Adrenal gland (tissue), 12 donors: ENCODE data around the gene HTR2B. TPM values are rescaled to one million over a fixed set of nuclear protein-coding genes. Genes with fewer than 3 reads are reported as not detected.

Experiments
- DNase-seq, 7 donors: peaks; one replicate each; pipeline ENCODE4 v3.0.0-alpha.2; 2019 to 2020
- H3K27ac ChIP-seq, 5 donors: fragments of 200-600 bp; sonication (generic) in 4 of 5; 1 replicate in 3 of 5; 2 replicates in 2 of 5; pipeline versions ENCODE4 v1.5.1 to v1.8.0; 2016 to 2020; ENCODE audit warnings: mild to moderate bottlenecking in 1 of 5
- H3K27me3 ChIP-seq: fragments of 200-600 bp; 2 replicates; pipeline ENCODE4 v1.8.0; 2021
- H3K36me3 ChIP-seq, 2 donors: fragments of 200-600 bp; replicated peaks in 1 of 2; 1 replicate in 1 of 2; 2 replicates in 1 of 2; pipeline versions ENCODE4 v1.5.1 to v1.8.0; 2018 to 2022
- H3K4me1 ChIP-seq, 2 donors: fragments of 200-600 bp; replicated peaks in 1 of 2; 1 replicate in 1 of 2; 2 replicates in 1 of 2; pipeline versions ENCODE4 v1.5.1 to v1.8.0; 2018 to 2021
- H3K4me3 ChIP-seq, 4 donors: fragments of 200-600 bp; sonication (generic) in 3 of 4; one replicate each; pipeline ENCODE4 v1.5.1; 2016 to 2018
- H3K9me3 ChIP-seq, 3 donors: fragments of 200-600 bp; sonication (generic) in 1 of 3; replicated peaks in 1 of 3; 1 replicate in 2 of 3; 2 replicates in 1 of 3; pipeline versions ENCODE4 v1.5.1 to v1.8.0; 2016 to 2021
- CTCF ChIP-seq, 6 experiments: fragments of 450-650 bp in 4 of 6; fragments of 200-600 bp in 2 of 6; sonication (generic) in 1 of 6; IDR thresholded peaks; 1 replicate in 5 of 6; 2 replicates in 1 of 6; pipeline versions ENCODE4 v1.5.1 to v1.8.0; 2016 to 2021; ENCODE audit warnings: antibody characterized with exemption in 6 of 6, mild to moderate bottlenecking in 2 of 6, moderate library complexity in 1 of 6
- POLR2A ChIP-seq, 2 donors: fragments of 450-650 bp; IDR thresholded peaks; one replicate each; pipeline ENCODE4 v1.6.1; 2017; ENCODE audit warnings: antibody characterized with exemption in 2 of 2, mild to moderate bottlenecking in 2 of 2, moderate library complexity in 1 of 2
- WGBS, 4 donors: extraction: QIAGEN DNeasy Blood & Tissue Kit in 2 of 4; methylation state at CpG; one replicate each; pipeline versions ENCODE4 v1.1.5 to v1.1.7; 2013 to 2017; 5-methylcytosine and 5-hydroxymethylcytosine counted together
- intact Hi-C, 2 donors: fragments of 100-400 bp; cut with DNase I; formaldehyde crosslinking; loops; one replicate each; pipeline versions ENCODE4 v1.14.1 to v1.15.0; 2022 to 2023
- polyA plus RNA-seq, 3 donors: library from polyadenylated mRNA; stranded (reverse); fragments of 200-250 nt in 2 of 3; fragments of 350-450 nt in 1 of 3; fragmentation: Illumina TruSeq in 1 of 3; extraction: RNeasy Lipid Tissue Mini Kit (QIAGEN cat#74804) in 1 of 3; gene quantifications; one replicate each; pipeline ENCODE4 v1.2.3, GENCODE V29; 2013 to 2014
- total RNA-seq, 9 donors: library from RNA; depleted of rRNA in 4 of 9; stranded (reverse); fragments of >200 nt in 4 of 9; fragments of 120-200 nt in 1 of 9; fragmentation: NEBNext Ultra II Directional in 1 of 9; extraction: Animal tissue kit (Norgen Biotek cat#: 25700) in 1 of 9; gene quantifications; one replicate each; pipeline versions ENCODE4 v1.1.0 to v1.2.4, GENCODE V29; 2013 to 2023
- donor health status: healthy with polysubstance abuse.
- donor health status: Bipolar disorder and iron deficiency.
- donor health status: DM: yes; HTN: yes; CAD: no.
- donor health status: DM: no; HTN: no; CAD: no.
- donor health status: DM: no; HTN: no; CAD: no.
- donor health status: DM: yes; HTN: yes; CAD: no.

The HTR2B gene
- total and polyA plus RNA-seq, 12 donors = 1.2 to 90.0 (median 32.9) TPM

GRCh38 chr2:231133365-231134099 is 8.7 kb upstream of the HTR2B start:
- no peaks in the 10 kb centered on the region for H3K27me3 ChIP-seq
- no peaks in the 10 kb centered on the region for H3K9me3 ChIP-seq
- 80 to 87% (median 86%) methylated on average over 1 of the region's 1 CpG for WGBS, 4 donors
- no peaks in the 10 kb centered on the region for H3K36me3 ChIP-seq
- no peak overlapping the region for H3K4me3 ChIP-seq
- no peak for TF ChIP-seq CTCF (IDR thresholded peaks at IDR 0.05)
- no peak for TF ChIP-seq POLR2A (IDR thresholded peaks at IDR 0.05)
- no peak overlapping the region for H3K27ac ChIP-seq
- intact Hi-C loops = no loop called here
- H3K4me1 ChIP-seq = peaks cover 0 to 47% of the 10 kb centered on the region in 2 donors
- no peak for DNase-seq

GRCh38 chr2:231132129-231132528 is 7.3 kb upstream of the HTR2B start:
- intact Hi-C loops = no loop called here
- WGBS, 4 donors = 26 to 50% (median 29%) methylated on average over 1 of the region's 1 CpG
- H3K27me3 ChIP-seq = no peaks in the 10 kb centered on the region
- TF ChIP-seq POLR2A (IDR thresholded peaks at IDR 0.05) (no peak), CTCF (IDR thresholded peaks at IDR 0.05) (no peak)
- no peaks in the 10 kb centered on the region for H3K36me3 ChIP-seq
- peak overlapping the region in 3 of 5 donors; percentile 20 to 43 (median 23) for H3K27ac ChIP-seq
- no peaks in the 10 kb centered on the region for H3K9me3 ChIP-seq
- no peak overlapping the region for H3K4me3 ChIP-seq
- peak in 3 of 7 donors; percentile 27 to 53 (median 27) for DNase-seq
- H3K4me1 ChIP-seq = peaks cover 0 to 45% of the 10 kb centered on the region in 2 donors

- no peak overlapping the region for H3K27ac ChIP-seq
Observed at GRCh38 chr2:231130336-231131056, 5.7 kb upstream of the HTR2B start.

More at GRCh38 chr2:231130336-231131056, 5.7 kb upstream of the HTR2B start:
- DNase-seq = no peak
- H3K4me1 ChIP-seq = peaks cover 0 to 56% of the 10 kb centered on the region in 2 donors
- no peaks in the 10 kb centered on the region for H3K9me3 ChIP-seq
- TF ChIP-seq CTCF (IDR thresholded peaks at IDR 0.05) = no peak
- no peak for TF ChIP-seq POLR2A (IDR thresholded peaks at IDR 0.05)
- no peak overlapping the region for H3K4me3 ChIP-seq
- no peaks in the 10 kb centered on the region for H3K27me3 ChIP-seq
- no peaks in the 10 kb centered on the region for H3K36me3 ChIP-seq
- WGBS, 4 donors = 82 to 89% (median 84%) methylated on average over 6 of the region's 6 CpGs
- intact Hi-C loops = no loop called here
